Heart right ventricle (tissue), 16 donors: ENCODE results near the gene CACNA2D4. TPM values are rescaled to one million over a fixed set of nuclear protein-coding genes. Genes with fewer than 3 reads are reported as not detected.

Source experiments
- ATAC-seq, 8 donors: fragments of 200-7000 bp; cut with Tn5 transposase; one replicate each; pipeline ENCODE4 v1.9.1; 2020; ENCODE audit warnings: mild to moderate bottlenecking in 8 of 8, moderate library complexity in 8 of 8, moderate number of reproducible peaks in 1 of 8
- DNase-seq, 2 donors: peaks; one replicate each; pipeline ENCODE4 v3.0.0-alpha.2; 2020
- H3K27ac ChIP-seq, 10 donors: fragments of 200-600 bp; sonication (generic) in 2 of 10; one replicate each; pipeline versions ENCODE4 v1.5.0 to v1.8.0; 2020 to 2022; ENCODE audit warnings: mild to moderate bottlenecking in 3 of 10
- H3K27me3 ChIP-seq, 7 donors: fragments of 200-600 bp; one replicate each; pipeline ENCODE4 v1.8.0; 2021 to 2022; ENCODE audit warnings: mild to moderate bottlenecking in 2 of 7
- H3K36me3 ChIP-seq, 9 donors: fragments of 200-600 bp; sonication (generic) in 1 of 9; one replicate each; pipeline versions ENCODE4 v1.5.0 to v1.8.0; 2020 to 2022; ENCODE audit warnings: mild to moderate bottlenecking in 2 of 9
- H3K4me1 ChIP-seq, 9 donors: fragments of 200-600 bp; sonication (generic) in 1 of 9; one replicate each; pipeline versions ENCODE4 v1.5.0 to v1.8.0; 2020 to 2022; ENCODE audit warnings: mild to moderate bottlenecking in 4 of 9
- H3K4me3 ChIP-seq, 10 donors: fragments of 200-600 bp; sonication (generic) in 2 of 10; one replicate each; pipeline versions ENCODE4 v1.5.0 to v1.8.0; 2020 to 2022; ENCODE audit warnings: mild to moderate bottlenecking in 7 of 10, moderate library complexity in 2 of 10
- H3K9me3 ChIP-seq, 11 donors: fragments of 200-600 bp in 10 of 11; sonication (generic) in 2 of 11; one replicate each; pipeline versions ENCODE4 v1.5.0 to v1.8.0; 2013 to 2022; ENCODE audit warnings: mild to moderate bottlenecking in 2 of 11, control low read depth in 1 of 11, moderate library complexity in 1 of 11
- WGBS, 2 donors: extraction: QIAGEN DNeasy Blood & Tissue Kit; methylation state at CpG; one replicate each; pipeline ENCODE4 v1.1.7; 2013; ENCODE audit warnings: inconsistent platforms in 1 of 2; 5-methylcytosine and 5-hydroxymethylcytosine counted together
- intact Hi-C, 10 donors: fragments of 100-400 bp; cut with DNase I; formaldehyde crosslinking; loops; one replicate each; pipeline versions ENCODE4 v1.11.1 to v1.14.2; 2022
- polyA plus RNA-seq, 2 donors: library from polyadenylated mRNA; stranded (reverse); fragments of 200-250 nt; gene quantifications; one replicate each; pipeline ENCODE4 v1.2.3, GENCODE V29; 2013
- total RNA-seq, 10 donors: library from RNA; stranded (reverse); fragmentation: NEBNext Ultra II Directional in 3 of 10; extraction: Animal tissue kit (Norgen Biotek cat#: 25700) in 3 of 10; gene quantifications; one replicate each; pipeline versions ENCODE4 v1.2.1 to v1.2.4, GENCODE V29; 2021 to 2023
- TF ChIP-seq, protein P1 (sequence below), 9 donors: fragments of 200-600 bp; sonication (generic) in 2 of 9; IDR thresholded peaks; one replicate each; pipeline versions ENCODE4 v1.5.0 to v1.8.0; 2021 to 2022; ENCODE audit warnings: antibody characterized with exemption in 9 of 9, mild to moderate bottlenecking in 5 of 9, moderate library complexity in 1 of 9
- donor health status: Arrhythmogenic right ventricular cardiomyopathy.
- donor health status: ischemic (EF 13 %, LVEDD 7.1; RV severe dilation, severe dysfunction).
- donor health status: healthy with polysubstance abuse.
- donor health status: DM: no; HTN: yes; CAD: no.
- donor health status: DM: no; HTN: no; CAD: no.
- donor health status: ischemic (EF 25% LVEDD 6.9; RV normal size, moderate dysfunction).
- donor health status: ischemic (EF 25% LVEDD 5.7; RV mildly dilated, moderate dysfunction).
- donor health status: healthy.
- donor health status: DM: yes; HTN: yes; CAD: no.
- donor health status: Ischemic cardiomyopathy.
- donor health status: ischemic (EF 35%, LVEDD 5.7; RV mildly dilated, moderate dysfunction).
- donor health status: nonischemic (EF 11% LVEDD 7.7; RV severe dilation, severe dysfunction).
- donor health status: DM: yes; HTN: yes; CAD: no.
- donor health status: PGD.
- donor health status: ischemic (EF 29% LVEDD 5.4; RV normal size, mild dysfunction).
- donor health status: nonischemic (EF 23%, LVEDD 6.1; RV moderate dilation, normal function).

Gene CACNA2D4
- total and polyA plus RNA-seq, 12 donors = 0.19 to 6.2 (median 0.95) TPM

DNA sequence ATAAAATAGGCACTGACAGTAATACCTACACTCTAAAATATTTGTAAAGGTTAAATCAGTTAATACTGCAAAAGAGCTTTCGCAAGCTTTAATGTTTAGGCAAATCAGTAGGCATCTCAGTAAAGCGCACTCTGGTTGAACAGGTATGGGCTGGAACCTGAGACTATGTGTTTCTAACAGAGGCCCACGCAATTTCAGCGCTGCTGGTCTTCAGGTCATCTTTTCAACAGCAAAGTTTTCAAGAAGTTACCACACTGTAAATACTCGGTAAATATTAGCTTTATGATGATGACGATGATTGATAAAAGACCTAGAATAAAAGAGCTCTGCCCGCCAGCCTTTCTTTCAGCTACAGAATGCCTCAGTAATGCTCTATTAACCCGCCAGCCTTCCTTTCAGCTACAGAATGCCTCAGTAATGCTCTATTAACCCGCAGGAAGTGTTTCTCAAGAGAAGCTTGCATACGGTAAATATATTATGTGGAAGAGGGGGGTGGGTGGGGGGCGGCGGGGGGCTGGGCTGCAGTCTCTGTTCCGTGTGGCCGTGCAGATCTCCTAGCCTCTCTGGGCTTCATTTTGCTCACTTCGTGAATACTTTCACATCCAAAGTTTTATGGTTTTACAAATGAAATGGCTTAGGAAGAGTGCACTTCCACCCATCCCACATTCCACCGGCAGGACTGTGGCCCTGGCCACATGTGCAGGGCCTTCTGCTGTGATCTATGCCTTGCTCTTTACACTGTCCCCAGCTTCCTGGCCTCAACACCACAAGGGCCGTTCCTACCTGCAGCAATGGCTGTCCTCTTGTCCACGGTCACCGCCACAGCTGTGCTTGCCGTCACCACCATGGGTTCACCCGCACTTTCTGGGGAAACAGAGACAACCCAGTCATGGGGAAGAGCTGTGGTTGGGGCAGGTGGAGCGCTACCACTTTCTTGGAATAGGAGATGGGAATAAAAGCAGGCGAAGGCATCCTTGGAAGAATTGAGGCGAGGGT is 78.2 kb downstream of the CACNA2D4 start:
- Histone ChIP-seq H3K36me3 (no peaks in the 10 kb centered on the region), H3K27ac (no peak overlapping the region), H3K27me3 (peaks cover 0 to 37% (median 16%) of the 10 kb centered on the region in 7 donors), H3K9me3 (no peaks in the 10 kb centered on the region), H3K4me1 (no peaks in the 10 kb centered on the region), H3K4me3 (no peak overlapping the region)
- TF ChIP-seq, protein P1, sequence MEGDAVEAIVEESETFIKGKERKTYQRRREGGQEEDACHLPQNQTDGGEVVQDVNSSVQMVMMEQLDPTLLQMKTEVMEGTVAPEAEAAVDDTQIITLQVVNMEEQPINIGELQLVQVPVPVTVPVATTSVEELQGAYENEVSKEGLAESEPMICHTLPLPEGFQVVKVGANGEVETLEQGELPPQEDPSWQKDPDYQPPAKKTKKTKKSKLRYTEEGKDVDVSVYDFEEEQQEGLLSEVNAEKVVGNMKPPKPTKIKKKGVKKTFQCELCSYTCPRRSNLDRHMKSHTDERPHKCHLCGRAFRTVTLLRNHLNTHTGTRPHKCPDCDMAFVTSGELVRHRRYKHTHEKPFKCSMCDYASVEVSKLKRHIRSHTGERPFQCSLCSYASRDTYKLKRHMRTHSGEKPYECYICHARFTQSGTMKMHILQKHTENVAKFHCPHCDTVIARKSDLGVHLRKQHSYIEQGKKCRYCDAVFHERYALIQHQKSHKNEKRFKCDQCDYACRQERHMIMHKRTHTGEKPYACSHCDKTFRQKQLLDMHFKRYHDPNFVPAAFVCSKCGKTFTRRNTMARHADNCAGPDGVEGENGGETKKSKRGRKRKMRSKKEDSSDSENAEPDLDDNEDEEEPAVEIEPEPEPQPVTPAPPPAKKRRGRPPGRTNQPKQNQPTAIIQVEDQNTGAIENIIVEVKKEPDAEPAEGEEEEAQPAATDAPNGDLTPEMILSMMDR (IDR thresholded peaks at IDR 0.05) = no peak
- intact Hi-C loops = no loop called here
- DNase-seq (no peak), ATAC-seq (no peak)
- 73 to 74% methylated on average over 24 of the region's 24 CpGs for WGBS, 2 donors

DNA sequence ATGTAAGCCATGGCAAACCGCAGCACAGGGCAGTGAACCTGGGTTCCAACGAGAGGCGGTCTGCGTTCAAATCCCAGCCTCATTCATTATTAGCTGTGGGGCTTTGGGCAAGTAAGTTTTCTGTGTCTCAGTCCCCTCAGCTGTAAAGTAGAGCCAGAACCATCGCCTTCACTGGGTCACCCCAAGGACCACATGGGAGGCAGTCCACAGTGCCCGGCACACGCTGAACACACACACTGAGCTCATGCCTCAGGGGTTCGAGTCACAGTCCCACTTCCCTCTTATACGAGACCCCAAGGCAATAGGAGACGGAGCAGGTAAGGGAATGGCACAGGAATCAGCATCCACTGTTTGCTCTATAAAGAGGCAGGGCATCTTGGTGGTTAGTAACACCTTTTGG is 79.0 kb downstream of the CACNA2D4 start:
- WGBS, 2 donors = 89 to 92% methylated on average over 10 of the region's 10 CpGs
- no peak overlapping the region for H3K27ac ChIP-seq
- no peak for ATAC-seq
- no peak overlapping the region for H3K4me3 ChIP-seq
- peaks cover 0 to 39% (median 16%) of the 10 kb centered on the region in 7 donors for H3K27me3 ChIP-seq
- no peaks in the 10 kb centered on the region for H3K36me3 ChIP-seq
- intact Hi-C loops = no loop called here
- H3K9me3 ChIP-seq = no peaks in the 10 kb centered on the region
- no peak for DNase-seq
- TF ChIP-seq, protein P1 (IDR thresholded peaks at IDR 0.05) = no peak
- no peaks in the 10 kb centered on the region for H3K4me1 ChIP-seq

DNA sequence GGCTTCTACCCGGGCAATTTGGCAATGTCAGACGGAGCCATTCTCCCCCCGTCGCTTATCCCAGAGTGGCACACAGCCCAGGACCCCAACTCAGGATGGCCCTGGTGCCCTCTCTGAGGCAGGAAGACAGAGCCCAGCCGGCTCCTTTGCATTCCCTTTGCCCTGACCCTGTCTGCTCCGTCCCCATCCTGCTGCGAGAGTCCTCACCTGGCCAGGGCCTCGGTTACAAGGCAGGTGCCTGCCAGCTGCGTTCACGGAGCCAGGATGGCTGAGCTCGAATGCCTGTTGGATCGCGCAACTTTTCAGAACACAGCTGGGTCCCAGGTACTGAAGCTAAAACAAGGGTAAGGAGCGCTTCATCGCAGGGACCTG is 79.5 kb downstream of the CACNA2D4 start:
- DNase-seq (no peak), ATAC-seq (no peak)
- intact Hi-C loops = no loop called here
- 89 to 90% methylated on average over 15 of the region's 15 CpGs for WGBS, 2 donors
- no peaks in the 10 kb centered on the region for H3K4me1 ChIP-seq
- H3K27ac ChIP-seq = no peak overlapping the region
- peaks cover 0 to 37% (median 16%) of the 10 kb centered on the region in 7 donors for H3K27me3 ChIP-seq
- TF ChIP-seq, protein P1 (IDR thresholded peaks at IDR 0.05) = no peak
- H3K9me3 ChIP-seq = no peaks in the 10 kb centered on the region
- no peaks in the 10 kb centered on the region for H3K36me3 ChIP-seq
- no peak overlapping the region for H3K4me3 ChIP-seq

DNA sequence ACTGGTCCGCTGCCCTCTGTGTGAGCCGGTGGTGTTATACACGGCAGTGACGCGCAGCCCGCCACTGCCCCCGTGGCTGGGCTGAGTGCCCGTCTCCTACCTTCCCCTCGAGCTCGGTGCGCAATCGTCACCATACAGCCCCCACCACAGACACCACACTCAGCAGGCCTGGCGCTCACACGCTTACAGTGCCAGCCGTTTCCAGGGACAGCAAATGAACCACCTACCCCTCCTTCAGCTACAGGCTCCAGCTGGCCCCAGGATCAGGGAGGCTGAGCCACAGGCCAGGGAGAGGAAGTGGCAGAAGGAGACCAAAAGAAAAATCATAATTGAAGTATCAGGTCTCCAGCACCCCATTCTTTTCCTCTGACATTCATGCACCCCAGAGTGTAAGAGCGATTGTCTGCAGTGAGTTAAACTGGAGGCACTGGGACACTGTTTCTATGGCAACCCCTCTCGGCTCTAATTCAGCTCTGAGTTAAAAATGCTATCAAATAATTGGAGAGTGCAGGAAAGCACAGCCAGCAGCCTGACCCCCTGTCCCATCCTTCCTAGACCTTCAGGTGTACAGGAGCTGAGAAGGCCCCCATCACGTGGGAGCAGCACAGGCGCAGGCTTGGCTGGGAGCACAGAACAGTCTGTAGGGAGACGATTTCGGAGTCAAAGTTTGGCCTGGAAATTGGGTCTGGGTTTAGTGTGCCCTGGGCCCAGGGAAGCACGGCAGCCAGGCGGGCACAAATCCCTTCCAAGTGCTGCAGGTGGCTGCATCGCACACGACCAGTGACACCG is 80.1 kb downstream of the CACNA2D4 start:
- no peaks in the 10 kb centered on the region for H3K4me1 ChIP-seq
- DNase-seq (no peak), ATAC-seq (no peak)
- no peaks in the 10 kb centered on the region for H3K36me3 ChIP-seq
- H3K9me3 ChIP-seq = no peaks in the 10 kb centered on the region
- intact Hi-C loops = no loop called here
- H3K27me3 ChIP-seq = peaks cover 0 to 37% (median 14%) of the 10 kb centered on the region in 7 donors
- WGBS, 2 donors = 85 to 87% methylated on average over 26 of the region's 26 CpGs
- TF ChIP-seq, protein P1 (IDR thresholded peaks at IDR 0.05) = no peak
- no peak overlapping the region for H3K27ac ChIP-seq
- H3K4me3 ChIP-seq = no peak overlapping the region
